Activated T-helper 1 cell treated with anti-CD3 and anti-CD28 coated beads, Interleukin-12 subunit alpha, Interleukin-12 subunit beta, Interleukin-2, Interleukin-4 antibody, amounts not matched to agents 30 ng/mL and 10 ng/mL and 1 ng/mL, durations not matched to agents 14 hours and 24 hours and 36 hours (primary cell): ENCODE results near the gene EYS. TPM values are rescaled to one million over a fixed set of nuclear protein-coding genes. Genes with fewer than 3 reads are reported as not detected.
"Not testable (repeated sequence)": the region's sequence is repeated elsewhere in the genome, so short reads cannot be mapped to it uniquely, and the experiment has no call there.

Experiments
- DNase-seq: peaks from one replicate; pipeline ENCODE4 v3.0.0; 2021; ENCODE audit warnings: low spot score
- H3K27ac Mint-ChIP-seq: one replicate; pipeline ENCODE4 v1.8.0; 2021; ENCODE audit warnings: mild to moderate bottlenecking, mixed read lengths
- H3K27me3 Mint-ChIP-seq: one replicate; pipeline ENCODE4 v1.8.0; 2022; ENCODE audit warnings: mild to moderate bottlenecking, moderate library complexity, mixed read lengths; ENCODE audit not compliant: insufficient read depth
- H3K36me3 Mint-ChIP-seq: one replicate; pipeline ENCODE4 v1.8.0; 2021; ENCODE audit warnings: low read depth, mixed read lengths
- H3K4me1 Mint-ChIP-seq: one replicate; pipeline ENCODE4 v1.8.0; 2021; ENCODE audit warnings: low read depth, mixed read lengths
- H3K4me3 Mint-ChIP-seq: one replicate; pipeline ENCODE4 v1.8.0; 2021; ENCODE audit warnings: mild to moderate bottlenecking, moderate library complexity, mixed read lengths
- H3K9me3 Mint-ChIP-seq: one replicate; pipeline ENCODE4 v1.8.0; 2021; ENCODE audit warnings: mixed read lengths
- intact Hi-C: fragments of 100-400 bp; cut with micrococcal nuclease; formaldehyde crosslinking; loops from one replicate; pipeline ENCODE4 v1.15.1; 2024
- total RNA-seq: library from RNA; stranded (reverse); gene quantifications from 2 replicates; pipeline ENCODE4 v1.2.3, GENCODE V29; 2022

Gene EYS
- total RNA-seq, 1 donor from 2014 or later: not detected

DNA sequence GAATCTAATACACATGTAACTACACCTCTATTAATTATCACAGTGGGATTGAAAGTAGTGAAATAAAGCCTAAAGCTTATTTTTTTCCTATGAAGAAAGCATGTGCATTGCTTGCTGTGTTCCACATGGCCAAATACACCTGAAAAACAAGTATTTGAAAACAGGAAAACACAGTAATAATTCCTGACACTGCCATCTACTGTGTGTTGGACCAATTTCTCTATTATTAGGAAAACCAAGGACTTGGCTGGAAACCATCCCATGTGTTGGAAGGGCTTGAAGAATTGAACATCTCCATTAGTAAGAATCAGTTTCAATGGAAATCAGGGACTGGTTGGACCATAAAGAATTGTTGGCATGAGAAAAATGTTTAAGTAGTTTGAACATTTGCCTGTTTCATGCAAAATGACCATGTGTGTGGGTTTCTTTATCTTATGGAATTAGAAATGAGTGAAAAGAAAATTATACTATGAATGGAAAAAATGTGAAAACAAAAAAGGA lies 1947.4 kb downstream of the EYS start:
- H3K4me3 Mint-ChIP-seq: no peak overlapping the region
- H3K36me3 Mint-ChIP-seq: no peaks in the 10 kb centered on the region
- peaks cover 1% of the 10 kb centered on the region for H3K27me3 Mint-ChIP-seq
- H3K9me3 Mint-ChIP-seq: peaks cover 6% of the 10 kb centered on the region
- no peaks in the 10 kb centered on the region for H3K4me1 Mint-ChIP-seq
- intact Hi-C loops: loop anchor here (5.0 kb wide), 2 partner anchors 457 to 692 kb away; no protein-coding TSS in a partner anchor
- DNase-seq: no peak
- no peak overlapping the region for H3K27ac Mint-ChIP-seq

DNA sequence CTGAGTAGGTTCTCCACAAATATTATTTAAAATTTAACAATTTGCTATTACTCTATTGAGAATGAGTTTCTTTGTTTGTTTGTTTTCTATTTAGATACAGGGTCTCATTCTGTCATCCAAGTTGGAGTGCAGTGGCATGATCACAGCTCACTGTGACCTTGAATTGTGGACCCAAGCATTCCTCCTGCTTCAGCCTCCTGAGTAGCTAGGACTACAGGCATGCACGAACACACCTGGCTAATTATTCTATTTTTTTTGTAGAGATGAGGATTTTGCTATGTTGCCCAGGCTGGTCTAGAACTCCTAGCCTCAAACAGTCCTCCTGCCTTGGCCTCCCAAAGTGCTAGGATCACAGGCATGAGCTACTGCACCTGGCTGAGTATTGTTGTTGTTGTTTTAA lies 1949.2 kb downstream of the EYS start:
- intact Hi-C loops: no loop called here
- Mint-ChIP-seq H3K9me3 (peaks cover 8% of the 10 kb centered on the region), H3K4me1 (no peaks in the 10 kb centered on the region), H3K4me3 (no peak overlapping the region), H3K27me3 (peaks cover 1% of the 10 kb centered on the region), H3K27ac (no peak overlapping the region), H3K36me3 (no peaks in the 10 kb centered on the region)
- no peak for DNase-seq

DNA sequence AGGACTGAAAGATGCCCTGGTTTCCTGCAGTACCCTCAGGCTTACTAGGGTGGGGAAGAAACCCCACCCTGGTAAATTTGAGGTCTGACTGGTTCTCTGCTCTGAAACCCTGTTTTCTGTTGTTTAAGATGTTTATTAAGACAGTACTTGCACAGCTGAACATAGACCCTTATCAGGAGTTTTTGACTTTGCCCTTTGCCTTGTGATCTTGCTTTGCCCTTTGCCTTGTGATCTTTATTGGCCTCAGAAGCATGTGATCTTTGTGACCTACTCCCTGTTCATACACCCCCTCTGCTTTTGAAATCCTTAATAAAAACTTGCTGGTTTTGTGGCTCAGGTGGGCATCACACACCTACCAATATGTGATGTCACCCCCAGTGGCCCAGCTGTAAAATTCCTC lies 1949.8 kb downstream of the EYS start:
- intact Hi-C loops, H3K4me1 Mint-ChIP-seq, H3K27me3 Mint-ChIP-seq, H3K9me3 Mint-ChIP-seq, H3K4me3 Mint-ChIP-seq, DNase-seq, H3K27ac Mint-ChIP-seq, H3K36me3 Mint-ChIP-seq: not testable (repeated sequence)

DNA sequence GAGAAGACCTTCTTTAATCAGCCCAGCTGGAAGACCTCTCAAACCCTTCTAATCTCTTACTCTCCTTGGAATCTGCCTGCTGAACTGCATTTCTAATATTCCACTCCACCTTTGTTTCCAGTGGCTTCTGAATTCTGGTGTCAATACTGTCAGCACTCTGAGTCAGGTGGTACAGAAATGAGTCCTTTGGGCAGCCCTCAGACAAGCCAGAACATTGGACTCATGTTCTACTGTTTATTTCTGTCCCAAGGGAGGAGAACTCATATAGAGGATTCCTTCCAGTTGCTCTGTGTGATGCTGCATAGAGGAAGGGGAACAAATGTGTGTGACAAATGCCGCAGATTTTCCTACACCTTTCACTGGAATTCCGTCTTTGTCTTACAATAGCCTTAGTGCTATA lies 1956.6 kb downstream of the EYS start:
- Mint-ChIP-seq H3K27ac (no peak overlapping the region), H3K9me3 (peaks cover 4% of the 10 kb centered on the region), H3K27me3 (peaks cover 2% of the 10 kb centered on the region), H3K4me1 (no peaks in the 10 kb centered on the region), H3K4me3 (no peak overlapping the region), H3K36me3 (no peaks in the 10 kb centered on the region)
- intact Hi-C loops: no loop called here
- no peak for DNase-seq

DNA sequence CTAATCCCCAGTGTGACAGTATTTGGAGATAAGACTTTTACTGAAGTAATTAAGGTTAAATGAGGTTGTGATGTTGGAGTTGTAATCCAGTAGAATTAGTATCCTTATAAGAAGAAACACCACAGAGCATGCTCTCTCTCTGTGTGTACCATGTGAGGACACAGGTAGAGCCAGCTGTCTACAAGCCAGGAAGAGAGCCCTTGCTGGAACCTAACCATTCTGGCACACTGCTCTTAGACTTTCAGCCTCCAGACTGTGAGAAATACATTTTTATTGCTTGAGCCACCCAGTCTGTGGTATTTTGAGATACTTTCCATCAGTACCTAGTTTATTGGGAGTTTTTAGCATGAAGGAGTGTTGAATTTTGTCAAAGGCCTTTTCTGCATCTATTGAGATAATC lies 1961.2 kb downstream of the EYS start:
- no peak for DNase-seq
- H3K4me1 Mint-ChIP-seq: peaks cover 5% of the 10 kb centered on the region
- no peaks in the 10 kb centered on the region for H3K9me3 Mint-ChIP-seq
- no peak overlapping the region for H3K4me3 Mint-ChIP-seq
- peaks cover 2% of the 10 kb centered on the region for H3K27me3 Mint-ChIP-seq
- intact Hi-C loops: no loop called here
- no peak overlapping the region for H3K27ac Mint-ChIP-seq
- H3K36me3 Mint-ChIP-seq: no peaks in the 10 kb centered on the region

DNA sequence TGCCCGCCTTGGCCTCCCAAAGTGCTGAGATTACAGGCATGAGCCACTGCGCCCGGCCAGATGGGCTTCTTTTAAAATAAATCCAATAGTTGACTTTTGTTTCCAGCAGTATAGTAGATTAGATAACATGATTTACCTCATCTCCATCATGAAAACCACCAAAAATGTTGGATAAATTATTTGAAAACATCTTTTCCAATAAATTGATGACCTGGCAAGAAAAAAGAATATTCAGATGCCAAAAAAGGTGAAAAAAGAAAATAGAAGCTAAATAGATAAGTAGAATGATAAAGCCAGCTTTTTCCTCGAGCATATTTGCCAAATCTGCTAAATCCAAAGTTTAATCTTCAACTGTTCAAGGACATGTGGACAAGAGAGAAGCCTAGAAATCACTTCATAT lies 1962.2 kb downstream of the EYS start:
- Mint-ChIP-seq H3K27ac (no peak overlapping the region), H3K9me3 (no peaks in the 10 kb centered on the region), H3K4me1 (peaks cover 5% of the 10 kb centered on the region), H3K36me3 (no peaks in the 10 kb centered on the region), H3K4me3 (no peak overlapping the region), H3K27me3 (peaks cover 2% of the 10 kb centered on the region)
- DNase-seq: no peak
- intact Hi-C loops: no loop called here

DNA sequence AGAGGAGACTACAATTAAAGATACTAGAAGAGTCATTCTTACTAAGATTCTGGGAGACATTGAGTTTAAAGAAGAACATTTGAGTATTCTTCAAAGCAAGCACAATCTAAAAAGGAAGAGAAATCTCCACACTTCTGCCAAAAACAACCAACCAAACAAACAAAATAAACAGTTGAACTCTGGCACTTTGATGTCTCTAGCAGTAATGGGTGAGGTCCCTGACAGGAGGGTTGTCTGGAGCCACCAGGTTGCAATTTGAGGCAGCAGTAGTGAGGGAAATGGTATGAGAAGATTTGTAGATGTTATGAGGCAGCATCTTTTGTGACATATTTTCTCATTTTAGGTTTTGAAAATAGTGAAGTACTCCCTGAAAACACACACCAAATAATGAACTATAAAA lies 1963.3 kb downstream of the EYS start:
- no peak for DNase-seq
- Mint-ChIP-seq H3K4me1 (peaks cover 5% of the 10 kb centered on the region), H3K9me3 (peaks cover 4% of the 10 kb centered on the region), H3K36me3 (no peaks in the 10 kb centered on the region), H3K4me3 (no peak overlapping the region), H3K27me3 (no peaks in the 10 kb centered on the region), H3K27ac (no peak overlapping the region)
- intact Hi-C loops: no loop called here

DNA sequence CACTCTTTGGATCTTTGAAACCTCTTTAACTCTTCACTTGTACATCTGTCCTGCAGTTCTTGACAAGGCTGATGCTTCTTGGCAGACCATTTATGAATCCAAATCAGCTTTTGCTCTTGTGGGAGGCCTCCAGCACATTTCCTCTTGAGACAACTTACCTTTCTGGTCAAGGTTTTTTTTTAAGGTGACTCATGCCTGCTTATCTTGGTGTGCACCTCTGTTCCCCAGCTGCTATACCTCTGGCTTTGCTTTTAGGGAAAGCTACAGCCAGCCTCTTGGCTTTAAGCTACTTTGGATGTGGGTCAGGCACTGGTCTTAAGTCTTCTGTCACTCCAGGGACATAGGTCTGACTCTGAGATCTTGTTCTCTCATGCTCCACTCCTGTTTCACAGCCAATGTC lies 1965.0 kb downstream of the EYS start:
- Mint-ChIP-seq H3K4me3 (no peak overlapping the region), H3K4me1 (peaks cover 5% of the 10 kb centered on the region), H3K27me3 (no peaks in the 10 kb centered on the region), H3K9me3 (peaks cover 4% of the 10 kb centered on the region), H3K27ac (no peak overlapping the region), H3K36me3 (no peaks in the 10 kb centered on the region)
- intact Hi-C loops: no loop called here
- no peak for DNase-seq

DNA sequence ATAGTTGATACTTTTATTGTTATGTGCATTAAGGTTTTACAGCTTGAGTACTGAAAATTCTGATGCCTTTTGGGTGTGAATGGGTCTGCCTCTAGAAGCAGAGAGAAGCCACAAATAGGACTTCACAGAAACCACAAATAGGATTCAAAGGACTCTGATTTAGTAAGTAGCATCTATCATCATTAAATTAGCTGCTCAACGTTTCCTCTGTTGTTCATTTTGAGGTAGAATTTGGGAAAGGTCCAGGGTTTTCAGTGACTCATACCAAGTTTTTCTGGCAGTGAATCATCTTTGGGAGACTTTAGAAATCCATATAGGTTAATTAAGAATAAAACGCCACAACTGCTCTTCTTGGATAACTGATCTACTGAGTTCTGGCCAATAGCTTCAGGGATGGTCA lies 1966.3 kb downstream of the EYS start:
- Mint-ChIP-seq H3K27ac (no peak overlapping the region), H3K4me3 (no peak overlapping the region), H3K27me3 (no peaks in the 10 kb centered on the region), H3K4me1 (peaks cover 5% of the 10 kb centered on the region), H3K9me3 (peaks cover 6% of the 10 kb centered on the region), H3K36me3 (no peaks in the 10 kb centered on the region)
- intact Hi-C loops: no loop called here
- no peak for DNase-seq

DNA sequence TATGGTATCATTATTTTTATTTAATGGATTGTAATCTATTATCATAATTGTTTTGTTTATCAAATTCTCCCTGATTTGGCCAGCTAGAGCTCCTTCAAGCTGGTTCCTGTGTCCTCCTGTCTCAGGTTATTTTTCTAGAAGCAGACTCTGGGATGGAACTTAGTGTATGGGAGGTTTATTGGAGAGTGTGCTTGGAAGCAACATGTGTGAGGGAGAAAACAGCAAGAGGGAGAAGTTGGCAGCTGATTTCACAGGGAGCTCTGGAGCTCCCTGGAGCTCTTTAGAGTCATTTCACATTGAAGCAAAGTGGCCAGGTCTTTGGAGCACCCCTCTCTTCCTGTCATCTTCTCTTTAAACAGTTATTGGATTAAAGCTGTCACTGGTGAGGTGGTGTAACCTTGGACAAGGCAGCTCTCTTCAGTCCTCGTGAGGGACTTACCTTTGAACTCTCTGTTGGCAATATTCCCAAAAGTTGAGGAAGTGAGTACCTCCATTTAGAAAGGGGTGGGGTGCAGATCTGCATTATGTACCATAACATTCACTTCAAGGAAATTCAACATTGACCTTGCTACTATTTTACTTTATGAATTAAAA lies 1967.8 kb downstream of the EYS start:
- peaks cover 16% of the 10 kb centered on the region for H3K9me3 Mint-ChIP-seq
- H3K27ac Mint-ChIP-seq: no peak overlapping the region
- H3K4me3 Mint-ChIP-seq: no peak overlapping the region
- intact Hi-C loops: no loop called here
- H3K27me3 Mint-ChIP-seq: no peaks in the 10 kb centered on the region
- DNase-seq: no peak
- H3K36me3 Mint-ChIP-seq: no peaks in the 10 kb centered on the region
- H3K4me1 Mint-ChIP-seq: peaks cover 5% of the 10 kb centered on the region

DNA sequence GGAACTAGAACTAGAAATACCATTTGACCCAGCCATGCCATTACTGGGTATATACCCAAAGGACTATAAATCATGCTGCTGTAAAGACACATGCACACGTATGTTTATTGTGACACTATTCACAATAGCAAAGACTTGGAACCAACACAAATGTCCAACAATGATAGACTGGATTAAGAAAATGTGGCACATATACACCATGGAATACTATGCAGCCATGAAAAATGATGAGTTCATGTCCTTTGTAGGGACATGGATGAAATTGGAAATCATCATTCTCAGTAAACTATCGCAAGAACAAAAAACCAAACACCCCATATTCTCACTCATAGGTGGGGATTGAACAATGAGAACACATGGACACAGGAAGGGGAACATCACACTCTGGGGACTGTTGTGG lies 1968.8 kb downstream of the EYS start:
- not testable (repeated sequence) for H3K4me3 Mint-ChIP-seq, H3K27ac Mint-ChIP-seq

DNA sequence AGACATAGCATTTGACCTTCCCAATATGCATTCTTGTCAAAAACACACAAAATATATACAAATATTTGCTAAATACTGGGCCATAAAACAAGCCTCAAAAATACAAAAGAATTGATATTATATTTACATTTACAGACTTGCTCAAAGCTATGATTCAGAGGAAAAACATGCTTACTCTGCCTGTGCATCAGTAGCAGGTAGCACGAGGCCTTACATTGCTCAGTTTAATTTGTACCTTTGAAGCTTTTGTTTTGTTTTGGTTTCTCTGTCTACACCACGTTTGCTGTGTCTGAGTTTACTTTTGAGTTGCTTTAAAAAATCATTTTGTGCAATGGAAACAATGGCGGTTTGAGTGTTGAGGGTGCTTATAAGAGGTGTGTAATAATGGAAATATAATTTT lies 1972.1 kb downstream of the EYS start:
- intact Hi-C loops: no loop called here
- Mint-ChIP-seq H3K4me3 (no peak overlapping the region), H3K27ac (no peak overlapping the region), H3K4me1 (no peaks in the 10 kb centered on the region), H3K27me3 (no peaks in the 10 kb centered on the region), H3K36me3 (peaks cover 2% of the 10 kb centered on the region), H3K9me3 (peaks cover 16% of the 10 kb centered on the region)
- DNase-seq: no peak

More for the DNA sequence above, 1968.8 kb downstream of the EYS start:
- DNase-seq, H3K27me3 Mint-ChIP-seq, intact Hi-C loops, H3K36me3 Mint-ChIP-seq, H3K4me1 Mint-ChIP-seq: not testable (repeated sequence)
- H3K9me3 Mint-ChIP-seq: peaks cover 16% of the 10 kb centered on the region

DNA sequence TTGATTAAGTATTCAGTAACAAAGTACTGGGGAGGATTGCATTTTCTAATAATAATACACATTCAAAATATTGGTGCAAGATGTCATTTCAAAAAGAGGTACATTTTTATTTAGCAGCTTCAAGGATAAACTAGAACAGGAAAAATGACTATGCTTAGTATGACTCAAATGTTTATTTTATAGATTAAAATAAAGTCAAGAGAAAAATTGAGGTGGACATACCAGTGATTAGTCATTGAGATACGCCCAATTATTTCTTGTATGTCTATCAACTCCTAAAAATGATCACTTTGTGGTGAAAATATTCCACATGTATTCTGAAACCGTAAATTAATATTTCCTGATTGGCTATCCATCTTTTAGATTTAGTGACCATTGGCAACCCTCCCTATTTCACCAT lies 1974.7 kb downstream of the EYS start:
- no peak for DNase-seq
- H3K27me3 Mint-ChIP-seq: no peaks in the 10 kb centered on the region
- no peak overlapping the region for H3K27ac Mint-ChIP-seq
- H3K9me3 Mint-ChIP-seq: peaks cover 11% of the 10 kb centered on the region
- H3K4me3 Mint-ChIP-seq: no peak overlapping the region
- no peaks in the 10 kb centered on the region for H3K4me1 Mint-ChIP-seq
- H3K36me3 Mint-ChIP-seq: peaks cover 2% of the 10 kb centered on the region
- intact Hi-C loops: no loop called here

DNA sequence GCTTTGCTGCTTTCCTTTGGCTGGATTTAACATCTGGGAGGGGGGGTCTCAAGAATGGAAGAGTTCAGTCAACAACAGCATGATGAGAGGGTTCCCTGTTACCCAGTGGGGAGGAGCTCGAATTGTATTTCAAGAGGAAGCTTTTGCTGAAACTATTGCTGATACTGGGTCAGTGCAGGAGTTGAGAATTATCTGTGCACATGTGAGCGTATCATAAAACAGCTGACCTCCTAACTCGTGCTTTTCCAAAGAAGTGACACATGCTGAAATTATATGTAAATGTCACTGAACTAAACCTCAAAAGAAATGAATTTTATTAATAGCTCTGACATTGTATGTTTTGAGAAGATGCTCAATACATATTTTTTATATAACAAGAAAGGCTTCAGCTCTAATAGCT lies 1975.1 kb downstream of the EYS start:
- H3K9me3 Mint-ChIP-seq: peaks cover 11% of the 10 kb centered on the region
- intact Hi-C loops: no loop called here
- H3K4me1 Mint-ChIP-seq: no peaks in the 10 kb centered on the region
- no peak overlapping the region for H3K4me3 Mint-ChIP-seq
- DNase-seq: no peak
- peaks cover 2% of the 10 kb centered on the region for H3K36me3 Mint-ChIP-seq
- no peaks in the 10 kb centered on the region for H3K27me3 Mint-ChIP-seq
- no peak overlapping the region for H3K27ac Mint-ChIP-seq
